Lower lobe of right lung (tissue), 2 donors: ENCODE results near the gene NAA11. TPM values are rescaled to one million over a fixed set of nuclear protein-coding genes. Genes with fewer than 3 reads are reported as not detected.

Source experiments
- ATAC-seq, 2 donors: fragments of 200-7000 bp; cut with Tn5 transposase; one replicate each; pipeline ENCODE4 v1.9.1; 2020 to 2022; ENCODE audit warnings: mild to moderate bottlenecking in 2 of 2, moderate library complexity in 2 of 2
- DNase-seq: peaks from one replicate; pipeline ENCODE4 v3.0.0-alpha.2; 2020
- H3K27ac ChIP-seq: fragments of 200-600 bp; one replicate; pipeline ENCODE4 v1.8.0; 2022
- H3K27me3 ChIP-seq: fragments of 200-600 bp; one replicate; pipeline ENCODE4 v1.8.0; 2022; ENCODE audit warnings: low read depth
- H3K36me3 ChIP-seq: fragments of 200-600 bp; one replicate; pipeline ENCODE4 v1.8.0; 2022; ENCODE audit warnings: mild to moderate bottlenecking
- H3K4me1 ChIP-seq: fragments of 200-600 bp; one replicate; pipeline ENCODE4 v1.8.0; 2022
- H3K4me3 ChIP-seq: fragments of 200-600 bp; one replicate; pipeline ENCODE4 v1.8.0; 2022; ENCODE audit warnings: mild to moderate bottlenecking
- H3K9me3 ChIP-seq: fragments of 200-600 bp; one replicate; pipeline ENCODE4 v1.8.0; 2022
- intact Hi-C: fragments of 100-400 bp; cut with DNase I; formaldehyde crosslinking; loops from one replicate; pipeline ENCODE4 v1.11.0; 2022
- total RNA-seq: library from RNA; stranded (reverse); fragmentation: NEBNext Ultra II Directional; extraction: Animal tissue kit (Norgen Biotek cat#: 25700); gene quantifications from one replicate; pipeline ENCODE4 v1.2.1, GENCODE V29; 2021
- TF ChIP-seq, protein P1 (sequence below): fragments of 200-600 bp; IDR thresholded peaks from one replicate; pipeline ENCODE4 v1.8.0; 2022; ENCODE audit warnings: antibody characterized with exemption, mild to moderate bottlenecking
- donor health status: DM: no; HTN: yes; CAD: no; lungs with severe emphysema.

The NAA11 gene
- total RNA-seq, 1 donor from 2014 or later: not detected

DNA sequence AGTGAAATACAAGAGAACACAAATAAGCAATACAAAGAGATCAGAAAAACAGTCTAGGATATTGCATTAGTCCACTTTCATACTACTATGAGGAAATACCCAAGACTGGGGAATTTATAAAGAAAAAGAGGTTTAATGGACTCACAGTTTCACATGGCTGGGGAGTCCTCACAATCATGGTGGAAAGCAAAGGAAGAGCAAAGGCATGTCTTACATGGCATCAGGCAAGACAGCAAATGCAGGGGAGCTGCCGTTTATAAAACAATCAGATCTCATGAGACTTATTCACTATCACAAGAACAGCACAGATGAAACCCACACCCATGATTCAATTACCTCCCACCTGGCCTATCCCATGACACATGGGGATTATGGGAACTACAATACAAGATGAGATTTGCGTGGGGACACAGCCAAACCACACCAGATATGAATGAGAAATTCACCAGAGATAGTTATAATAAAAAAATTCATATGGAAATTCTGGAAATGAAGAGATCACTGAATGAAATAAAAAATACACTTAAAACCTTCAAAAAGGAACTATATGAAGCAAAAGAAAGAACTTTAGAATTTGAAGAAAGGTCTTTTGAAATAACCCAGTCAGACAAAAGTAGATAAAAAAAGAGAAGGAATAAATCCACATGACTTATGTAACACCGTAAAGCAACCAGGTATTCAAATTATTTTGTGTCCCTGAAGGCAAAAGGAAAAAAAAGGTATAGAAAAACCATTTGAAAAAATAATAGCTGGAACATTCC lies 16.2 kb upstream of the NAA11 start:
- DNase-seq (no peak), ATAC-seq (no peak)
- H3K4me1 ChIP-seq: no peaks in the 10 kb centered on the region
- intact Hi-C loops: no loop called here
- no peaks in the 10 kb centered on the region for H3K27me3 ChIP-seq
- H3K27ac ChIP-seq: no peak overlapping the region
- H3K36me3 ChIP-seq: no peaks in the 10 kb centered on the region
- TF ChIP-seq, protein P1, sequence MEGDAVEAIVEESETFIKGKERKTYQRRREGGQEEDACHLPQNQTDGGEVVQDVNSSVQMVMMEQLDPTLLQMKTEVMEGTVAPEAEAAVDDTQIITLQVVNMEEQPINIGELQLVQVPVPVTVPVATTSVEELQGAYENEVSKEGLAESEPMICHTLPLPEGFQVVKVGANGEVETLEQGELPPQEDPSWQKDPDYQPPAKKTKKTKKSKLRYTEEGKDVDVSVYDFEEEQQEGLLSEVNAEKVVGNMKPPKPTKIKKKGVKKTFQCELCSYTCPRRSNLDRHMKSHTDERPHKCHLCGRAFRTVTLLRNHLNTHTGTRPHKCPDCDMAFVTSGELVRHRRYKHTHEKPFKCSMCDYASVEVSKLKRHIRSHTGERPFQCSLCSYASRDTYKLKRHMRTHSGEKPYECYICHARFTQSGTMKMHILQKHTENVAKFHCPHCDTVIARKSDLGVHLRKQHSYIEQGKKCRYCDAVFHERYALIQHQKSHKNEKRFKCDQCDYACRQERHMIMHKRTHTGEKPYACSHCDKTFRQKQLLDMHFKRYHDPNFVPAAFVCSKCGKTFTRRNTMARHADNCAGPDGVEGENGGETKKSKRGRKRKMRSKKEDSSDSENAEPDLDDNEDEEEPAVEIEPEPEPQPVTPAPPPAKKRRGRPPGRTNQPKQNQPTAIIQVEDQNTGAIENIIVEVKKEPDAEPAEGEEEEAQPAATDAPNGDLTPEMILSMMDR: no peak
- peaks cover 21% of the 10 kb centered on the region for H3K9me3 ChIP-seq
- no peak overlapping the region for H3K4me3 ChIP-seq

DNA sequence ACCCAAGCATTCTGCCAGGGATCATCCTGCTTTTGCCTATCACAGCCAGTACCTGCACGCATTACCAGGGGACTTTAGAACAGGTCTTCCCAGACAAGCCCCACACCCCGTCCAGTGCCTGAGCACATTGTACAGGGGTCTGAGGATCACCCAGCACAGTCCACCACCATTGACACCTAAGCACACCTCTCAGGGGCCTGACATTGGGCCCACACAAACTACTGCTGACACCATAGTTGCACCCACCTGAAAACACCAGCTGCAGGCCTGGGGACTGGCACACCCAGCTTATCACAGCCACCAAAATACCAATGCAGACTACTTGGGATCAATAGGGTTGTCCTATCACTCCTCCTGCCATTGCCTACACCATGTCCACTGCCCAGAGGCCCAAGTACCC lies 14.7 kb upstream of the NAA11 start:
- no peaks in the 10 kb centered on the region for H3K4me1 ChIP-seq
- TF ChIP-seq, protein P1: no peak
- DNase-seq (no peak), ATAC-seq (no peak)
- H3K36me3 ChIP-seq: no peaks in the 10 kb centered on the region
- H3K9me3 ChIP-seq: peaks cover 21% of the 10 kb centered on the region
- H3K4me3 ChIP-seq: no peak overlapping the region
- intact Hi-C loops: no loop called here
- H3K27ac ChIP-seq: no peak overlapping the region
- no peaks in the 10 kb centered on the region for H3K27me3 ChIP-seq

DNA sequence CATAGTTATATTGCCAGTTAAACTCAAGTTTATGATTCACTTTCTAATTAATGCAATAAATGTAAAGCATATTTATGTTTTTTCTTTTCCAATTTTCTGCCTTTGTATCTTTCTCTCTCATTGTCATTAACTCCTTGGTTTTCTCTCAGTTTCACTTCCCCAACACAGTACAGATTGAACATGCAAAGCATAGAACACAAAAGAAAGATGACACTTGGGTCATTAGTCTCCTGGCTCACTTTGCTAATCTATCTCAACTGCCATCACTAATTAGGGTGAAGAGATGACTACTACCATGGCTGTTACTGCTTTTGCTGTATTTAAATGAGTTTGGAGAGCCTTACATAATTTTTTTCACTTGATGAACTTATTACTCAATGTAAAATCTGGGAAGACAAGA lies 12.3 kb upstream of the NAA11 start:
- intact Hi-C loops: no loop called here
- Histone ChIP-seq H3K4me1 (no peaks in the 10 kb centered on the region), H3K27ac (no peak overlapping the region), H3K36me3 (no peaks in the 10 kb centered on the region), H3K9me3 (peaks cover 12% of the 10 kb centered on the region), H3K4me3 (no peak overlapping the region), H3K27me3 (no peaks in the 10 kb centered on the region)
- no peak for DNase-seq
- TF ChIP-seq, protein P1: no peak
- no peak for ATAC-seq

DNA sequence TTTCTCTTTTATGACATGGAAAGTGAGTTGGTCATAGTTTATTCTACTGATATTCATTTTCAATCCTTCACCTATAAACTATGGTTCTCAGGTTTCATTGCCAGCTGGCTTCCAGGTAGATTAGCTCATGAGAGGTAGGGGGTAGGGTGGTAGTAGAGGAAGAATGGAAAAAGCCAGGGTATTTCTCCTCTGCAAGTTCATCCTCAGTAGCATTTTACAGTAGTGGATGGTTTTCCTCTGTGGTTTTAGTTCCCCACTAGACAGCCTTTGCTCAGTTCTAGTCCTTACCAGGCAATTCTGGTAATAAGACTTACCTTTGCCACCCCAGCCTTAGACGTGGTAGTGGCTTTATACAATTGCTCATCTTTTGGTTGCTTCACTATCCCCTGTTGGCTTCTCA lies 8.9 kb upstream of the NAA11 start:
- H3K27me3 ChIP-seq: no peaks in the 10 kb centered on the region
- DNase-seq (no peak), ATAC-seq (no peak)
- H3K9me3 ChIP-seq: no peaks in the 10 kb centered on the region
- TF ChIP-seq, protein P1: no peak
- no peaks in the 10 kb centered on the region for H3K36me3 ChIP-seq
- H3K27ac ChIP-seq: no peak overlapping the region
- H3K4me3 ChIP-seq: no peak overlapping the region
- H3K4me1 ChIP-seq: no peaks in the 10 kb centered on the region
- intact Hi-C loops: no loop called here

DNA sequence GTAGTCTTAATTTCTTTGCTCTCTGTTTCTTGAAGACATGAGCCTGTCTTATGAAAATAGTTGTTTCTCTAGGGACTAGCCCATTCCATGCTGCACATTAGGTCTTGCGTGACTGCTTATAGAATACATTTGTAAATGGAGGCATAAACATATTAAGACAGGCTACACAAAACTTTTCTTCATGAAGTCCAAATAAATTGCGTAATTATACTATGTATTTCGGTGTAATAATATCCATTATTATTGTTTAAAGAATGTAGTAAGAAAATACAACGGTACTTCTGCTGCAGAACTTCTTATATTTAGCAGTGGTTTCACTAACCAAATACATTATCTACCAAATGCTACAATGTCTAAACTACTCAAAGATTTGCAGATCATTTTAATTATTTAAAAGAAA lies 8.5 kb upstream of the NAA11 start:
- H3K4me1 ChIP-seq: no peaks in the 10 kb centered on the region
- intact Hi-C loops: no loop called here
- no peaks in the 10 kb centered on the region for H3K36me3 ChIP-seq
- DNase-seq (no peak), ATAC-seq (no peak)
- H3K27ac ChIP-seq: no peak overlapping the region
- H3K4me3 ChIP-seq: no peak overlapping the region
- TF ChIP-seq, protein P1: no peak
- H3K27me3 ChIP-seq: no peaks in the 10 kb centered on the region
- no peaks in the 10 kb centered on the region for H3K9me3 ChIP-seq
